ENCODE data around the gene CYTH4.

Gene CYTH4

DNA sequence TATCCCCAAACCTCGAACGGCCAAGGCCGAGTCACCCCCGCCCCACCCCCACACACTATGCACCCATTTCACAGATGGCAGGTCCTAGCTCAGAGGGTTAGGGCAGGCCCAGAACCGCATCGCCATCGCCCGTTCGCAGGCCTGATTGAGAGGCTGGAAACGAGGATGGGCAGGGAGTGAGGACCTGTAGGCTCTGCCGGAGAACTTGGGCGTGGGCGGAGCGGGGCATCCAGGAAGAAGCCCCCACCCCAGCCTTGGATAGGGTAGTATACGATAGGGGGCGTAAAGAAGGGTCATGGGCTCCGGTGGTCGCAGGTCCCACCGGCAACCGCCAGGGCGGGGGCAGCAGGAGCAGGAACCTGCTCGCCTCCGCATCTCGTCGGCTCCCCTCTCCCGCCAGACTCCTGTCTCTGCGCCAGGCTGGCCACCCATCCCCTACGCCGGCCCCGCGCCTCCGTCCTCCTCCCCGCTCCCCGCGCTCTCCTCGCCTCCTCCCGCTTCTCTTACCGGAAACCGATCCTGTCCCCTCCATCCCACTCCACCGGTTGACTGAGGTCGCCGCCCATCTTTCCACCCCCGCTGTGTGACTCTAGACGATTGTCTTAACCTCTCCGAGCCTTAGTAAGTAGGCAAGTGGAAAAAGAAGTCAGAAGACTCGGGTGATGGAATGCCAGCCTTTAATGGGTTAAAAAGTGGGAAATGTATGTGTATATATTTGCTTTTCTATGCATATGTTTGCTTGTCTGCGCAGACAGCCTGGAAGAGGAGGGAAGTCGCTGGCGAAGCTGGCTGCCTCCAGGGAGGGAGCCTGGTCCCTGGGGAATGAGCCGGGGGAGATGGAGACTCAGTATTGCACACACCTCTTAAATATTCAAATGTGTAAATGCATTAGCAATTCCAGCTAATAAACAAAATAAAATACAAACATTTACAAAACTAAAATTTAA is 52.8 kb downstream of the CYTH4 start:
- peak overlapping the region; percentile 62 for H3K27ac Mint-ChIP-seq
- no peaks in the 10 kb centered on the region for H3K36me3 Mint-ChIP-seq
- H3K4me1 Mint-ChIP-seq = peaks cover 32 to 44% of the 10 kb centered on the region in 2 donors
- DNase-seq (no peak), ATAC-seq (replicated peaks) (no peak)
- H3K27me3 Mint-ChIP-seq = peaks cover 60 to 86% of the 10 kb centered on the region in 2 donors
- peak overlapping the region in 1 of 2 donors; percentile 65 for H3K4me3 Mint-ChIP-seq
- no peaks in the 10 kb centered on the region for H3K9me3 Mint-ChIP-seq

DNA sequence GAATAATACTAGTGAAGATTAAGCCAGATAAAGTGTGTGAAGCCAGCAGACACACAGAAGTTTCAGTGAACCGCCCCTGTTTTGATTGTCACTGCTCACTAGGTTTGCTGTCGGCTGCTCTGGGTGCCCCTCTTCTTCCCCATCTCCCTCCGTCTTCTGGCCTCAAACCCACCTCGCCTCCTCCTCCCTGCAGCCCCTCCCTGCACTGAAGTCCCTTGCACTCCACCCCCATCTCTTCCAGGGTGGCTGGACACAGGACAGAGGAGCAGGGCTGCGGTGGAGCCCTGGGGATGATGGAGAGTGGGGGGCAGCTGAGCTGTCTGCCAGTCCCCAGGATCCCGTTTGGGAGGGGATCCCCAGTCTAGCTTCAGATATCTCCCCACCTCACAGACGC is 53.5 kb downstream of the CYTH4 start:
- no peak for DNase-seq
- H3K27me3 Mint-ChIP-seq = peaks cover 62 to 88% of the 10 kb centered on the region in 2 donors
- peaks cover 30 to 44% of the 10 kb centered on the region in 2 donors for H3K4me1 Mint-ChIP-seq
- H3K27ac Mint-ChIP-seq = no peak overlapping the region
- H3K36me3 Mint-ChIP-seq = no peaks in the 10 kb centered on the region
- no peak for ATAC-seq (replicated peaks)
- H3K9me3 Mint-ChIP-seq = no peaks in the 10 kb centered on the region
- H3K4me3 Mint-ChIP-seq = no peak overlapping the region

DNA sequence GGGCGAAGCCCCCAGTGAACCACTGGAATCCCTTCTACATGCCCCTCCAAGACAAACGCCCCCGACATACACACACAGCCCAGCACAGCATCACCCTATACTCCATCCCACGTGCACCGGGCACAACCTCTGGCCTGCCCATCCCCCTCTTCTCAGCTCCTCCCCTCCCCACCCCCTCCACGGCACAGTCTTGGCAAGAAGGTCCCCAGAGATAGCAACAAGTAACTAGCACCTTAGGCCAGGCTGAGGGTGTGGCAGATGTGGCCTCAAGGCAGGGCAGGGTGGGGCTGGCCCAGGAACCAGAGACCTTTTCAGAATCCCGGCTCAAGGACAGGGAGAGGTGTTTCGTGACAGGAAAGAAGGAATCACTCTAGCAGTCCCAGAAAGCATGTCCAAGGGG is 54.3 kb downstream of the CYTH4 start:
- H3K27ac Mint-ChIP-seq = no peak overlapping the region
- ATAC-seq (replicated peaks) = peak in 1 of 2 donors; percentile 29
- H3K4me1 Mint-ChIP-seq = peaks cover 29 to 42% of the 10 kb centered on the region in 2 donors
- H3K4me3 Mint-ChIP-seq = no peak overlapping the region
- H3K36me3 Mint-ChIP-seq = no peaks in the 10 kb centered on the region
- H3K27me3 Mint-ChIP-seq = peaks cover 59 to 88% of the 10 kb centered on the region in 2 donors
- no peak for DNase-seq
- H3K9me3 Mint-ChIP-seq = no peaks in the 10 kb centered on the region

DNA sequence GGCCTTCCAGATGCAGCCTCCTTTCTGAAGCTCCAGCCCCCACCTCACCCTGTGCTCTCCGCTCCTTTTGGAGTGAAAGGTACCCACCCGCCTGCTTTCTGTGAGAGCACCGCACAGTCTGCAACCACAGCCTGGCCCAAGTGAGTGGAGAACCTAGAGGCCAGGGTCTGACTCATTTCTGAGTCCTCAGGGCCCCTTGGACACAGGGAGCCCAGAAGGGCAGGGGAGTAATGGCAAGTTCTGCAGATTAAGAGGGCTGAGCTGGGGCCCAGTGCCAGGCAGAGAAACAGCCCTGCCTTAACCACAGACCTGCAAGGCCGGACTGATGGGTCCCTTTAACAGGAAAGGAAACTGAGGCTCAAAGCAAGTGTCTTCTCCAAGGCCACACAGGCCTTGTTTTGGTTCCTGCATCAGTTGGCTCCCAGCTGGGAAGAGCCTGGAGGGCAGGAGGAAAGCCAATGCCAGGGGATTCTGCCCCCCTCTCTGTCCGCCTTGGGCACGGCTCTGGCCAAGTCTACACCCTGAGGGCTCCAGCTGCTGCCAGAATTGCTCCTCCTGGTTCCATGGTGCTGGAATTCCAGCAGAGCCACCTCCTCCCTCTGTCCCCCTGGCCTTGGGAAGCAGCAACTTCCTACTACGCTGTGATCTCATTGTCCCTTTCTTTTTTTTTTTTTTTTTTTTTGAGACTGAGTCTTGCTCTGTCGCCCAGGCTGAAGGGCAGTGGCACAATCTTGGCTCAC is 55.1 kb downstream of the CYTH4 start:
- H3K9me3 Mint-ChIP-seq = no peaks in the 10 kb centered on the region
- H3K27me3 Mint-ChIP-seq = peaks cover 51 to 80% of the 10 kb centered on the region in 2 donors

GRCh38 chr22:37338539-37339246 is 56.4 kb downstream of the CYTH4 start:
- H3K9me3 Mint-ChIP-seq = no peaks in the 10 kb centered on the region
- no peak overlapping the region for H3K4me3 Mint-ChIP-seq
- peak overlapping the region; percentile 82 for H3K27ac Mint-ChIP-seq
- no peak for ATAC-seq (replicated peaks)
- H3K27me3 Mint-ChIP-seq = peaks cover 46 to 73% of the 10 kb centered on the region in 2 donors
- H3K36me3 Mint-ChIP-seq = no peaks in the 10 kb centered on the region
- no peak for DNase-seq
- H3K4me1 Mint-ChIP-seq = peaks cover 28 to 29% of the 10 kb centered on the region in 2 donors

More for the DNA sequence above, 55.1 kb downstream of the CYTH4 start:
- H3K4me1 Mint-ChIP-seq = peaks cover 32 to 35% of the 10 kb centered on the region in 2 donors
- peak in 1 of 2 donors; percentile 33 for ATAC-seq (replicated peaks)
- H3K4me3 Mint-ChIP-seq = peak overlapping the region in 1 of 2 donors; percentile 54
- H3K27ac Mint-ChIP-seq = no peak overlapping the region
- H3K36me3 Mint-ChIP-seq = no peaks in the 10 kb centered on the region
- no peak for DNase-seq

GRCh38 chr22:37340331-37341262 is 58.3 kb downstream of the CYTH4 start:
- Mint-ChIP-seq H3K4me3 (no peak overlapping the region), H3K4me1 (peaks cover 21 to 23% of the 10 kb centered on the region in 2 donors), H3K27ac (no peak overlapping the region), H3K9me3 (no peaks in the 10 kb centered on the region), H3K27me3 (peaks cover 47 to 67% of the 10 kb centered on the region in 2 donors), H3K36me3 (no peaks in the 10 kb centered on the region)
- DNase-seq = no peak
- ATAC-seq (replicated peaks) = no peak

DNA sequence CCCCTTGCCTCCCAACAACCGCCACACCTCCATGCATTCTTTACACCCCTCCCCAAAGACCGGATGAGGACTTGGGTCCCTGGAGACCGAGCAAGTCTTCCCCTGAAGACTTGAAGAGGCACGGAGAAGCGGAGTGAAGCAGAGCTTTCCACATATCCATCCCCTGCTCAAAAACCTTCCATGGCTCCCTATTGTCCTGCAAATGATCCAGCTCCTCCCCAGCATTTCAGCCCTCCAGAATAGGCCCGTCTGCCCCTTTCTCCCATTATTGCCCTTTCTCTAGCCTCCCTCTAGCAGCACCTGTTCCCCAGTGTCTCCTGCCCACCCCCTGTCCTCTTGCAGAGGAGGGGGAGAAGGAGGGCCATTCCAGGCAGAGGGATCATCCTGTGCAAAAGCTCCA is 59.8 kb downstream of the CYTH4 start:
- ATAC-seq (replicated peaks) (no peak), DNase-seq (no peak)
- Mint-ChIP-seq H3K27ac (no peak overlapping the region), H3K4me1 (peaks cover 14 to 15% of the 10 kb centered on the region in 2 donors), H3K9me3 (no peaks in the 10 kb centered on the region), H3K4me3 (no peak overlapping the region), H3K27me3 (peaks cover 35 to 52% of the 10 kb centered on the region in 2 donors), H3K36me3 (no peaks in the 10 kb centered on the region)

- ATAC-seq (replicated peaks) (no peak), DNase-seq (no peak)
- Mint-ChIP-seq H3K27ac (no peak overlapping the region), H3K4me3 (no peak overlapping the region), H3K36me3 (no peaks in the 10 kb centered on the region), H3K27me3 (peaks cover 28 to 42% of the 10 kb centered on the region in 2 donors), H3K9me3 (no peaks in the 10 kb centered on the region), H3K4me1 (peaks cover 6 to 8% of the 10 kb centered on the region in 2 donors)
These were observed 61.0 kb downstream of the CYTH4 start for GRCh38 chr22:37343348-37343747.

DNA sequence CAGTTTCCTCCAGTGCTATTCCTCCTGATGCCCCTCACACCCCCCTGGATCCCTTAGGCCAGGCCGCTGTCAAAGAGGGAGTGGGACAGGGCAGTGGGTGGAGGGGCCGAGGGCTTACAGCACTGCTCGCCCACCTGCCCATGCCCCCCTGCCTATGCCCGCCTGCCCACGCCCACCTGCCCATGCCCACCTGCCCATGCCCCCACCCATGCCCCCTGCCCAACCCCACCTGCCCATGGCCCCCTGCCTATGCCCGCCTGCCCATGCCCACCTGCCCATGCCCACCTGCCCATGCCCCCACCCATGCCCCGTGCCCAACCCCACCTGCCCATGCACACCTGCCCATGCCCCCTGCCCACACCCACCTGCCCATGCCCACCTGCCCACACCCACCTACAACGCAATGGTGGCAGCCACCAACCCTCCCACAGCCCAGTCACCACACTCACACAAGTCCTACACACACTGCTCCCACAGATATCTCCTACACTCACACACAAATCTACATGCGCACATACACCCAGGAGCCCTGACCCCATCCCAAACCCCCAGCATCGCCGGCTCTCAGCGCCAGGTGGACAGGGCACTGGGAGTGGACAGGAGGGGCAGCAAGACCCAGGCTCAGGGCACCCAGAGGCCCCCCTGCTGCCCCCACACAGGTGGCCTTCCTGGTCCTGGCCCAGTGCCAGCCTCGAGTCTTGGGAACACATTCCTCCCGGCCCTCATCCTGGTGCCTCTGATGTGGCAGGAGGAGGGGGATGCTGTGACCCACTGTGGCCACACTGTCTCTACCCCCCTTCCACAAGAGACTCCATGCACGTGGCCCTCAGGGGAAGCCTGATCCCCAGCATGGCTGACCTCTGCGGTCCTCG is 61.8 kb downstream of the CYTH4 start:
- H3K27ac Mint-ChIP-seq = no peak overlapping the region
- no peak for ATAC-seq (replicated peaks)

DNA sequence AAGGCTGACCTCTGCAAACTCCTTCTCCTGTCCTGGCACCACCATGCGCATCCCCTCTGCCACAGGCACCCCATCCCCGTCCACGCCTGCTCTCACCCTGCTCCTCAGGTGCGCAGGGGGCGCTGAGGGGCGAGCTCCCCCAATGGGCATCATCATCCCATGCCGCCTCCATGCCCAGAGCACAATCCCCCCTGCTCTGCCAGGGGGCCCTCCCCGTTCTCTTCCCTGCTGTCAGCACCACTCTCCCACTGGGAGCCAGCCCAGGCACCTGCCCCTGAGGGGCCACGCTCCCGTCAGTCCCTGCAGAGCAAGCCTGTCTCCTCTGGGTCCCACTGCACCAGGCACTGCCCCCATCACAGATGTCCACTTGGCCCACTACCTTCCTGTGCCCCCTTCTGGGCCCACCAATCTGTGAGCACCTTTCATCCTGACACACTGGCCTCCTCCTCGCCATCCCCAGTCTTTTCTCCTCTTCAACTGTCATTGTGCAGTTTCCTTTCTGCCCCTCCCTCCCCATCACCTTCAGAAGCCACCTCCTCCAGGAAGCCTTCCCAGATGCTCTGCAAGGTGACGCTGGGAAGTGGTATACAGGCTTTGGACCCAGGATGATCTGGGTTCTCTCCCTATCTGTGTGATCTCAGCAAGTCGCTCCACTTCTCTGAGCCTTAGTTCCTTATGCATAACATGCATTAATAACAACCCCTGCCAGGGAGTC is 62.6 kb downstream of the CYTH4 start:
- peak overlapping the region; percentile 48 for H3K27ac Mint-ChIP-seq
- peaks cover 26 to 38% of the 10 kb centered on the region in 2 donors for H3K27me3 Mint-ChIP-seq
- H3K36me3 Mint-ChIP-seq = no peaks in the 10 kb centered on the region
- H3K9me3 Mint-ChIP-seq = no peaks in the 10 kb centered on the region
- ATAC-seq (replicated peaks) (no peak), DNase-seq (no peak)
- H3K4me1 Mint-ChIP-seq = peaks cover 6 to 7% of the 10 kb centered on the region in 2 donors
- no peak overlapping the region for H3K4me3 Mint-ChIP-seq

More for the DNA sequence above, 61.8 kb downstream of the CYTH4 start:
- no peaks in the 10 kb centered on the region for H3K9me3 Mint-ChIP-seq
- peaks cover 26 to 35% of the 10 kb centered on the region in 2 donors for H3K27me3 Mint-ChIP-seq
- DNase-seq = no peak
- no peaks in the 10 kb centered on the region for H3K36me3 Mint-ChIP-seq
- no peak overlapping the region for H3K4me3 Mint-ChIP-seq
- peaks cover 6 to 7% of the 10 kb centered on the region in 2 donors for H3K4me1 Mint-ChIP-seq

DNA sequence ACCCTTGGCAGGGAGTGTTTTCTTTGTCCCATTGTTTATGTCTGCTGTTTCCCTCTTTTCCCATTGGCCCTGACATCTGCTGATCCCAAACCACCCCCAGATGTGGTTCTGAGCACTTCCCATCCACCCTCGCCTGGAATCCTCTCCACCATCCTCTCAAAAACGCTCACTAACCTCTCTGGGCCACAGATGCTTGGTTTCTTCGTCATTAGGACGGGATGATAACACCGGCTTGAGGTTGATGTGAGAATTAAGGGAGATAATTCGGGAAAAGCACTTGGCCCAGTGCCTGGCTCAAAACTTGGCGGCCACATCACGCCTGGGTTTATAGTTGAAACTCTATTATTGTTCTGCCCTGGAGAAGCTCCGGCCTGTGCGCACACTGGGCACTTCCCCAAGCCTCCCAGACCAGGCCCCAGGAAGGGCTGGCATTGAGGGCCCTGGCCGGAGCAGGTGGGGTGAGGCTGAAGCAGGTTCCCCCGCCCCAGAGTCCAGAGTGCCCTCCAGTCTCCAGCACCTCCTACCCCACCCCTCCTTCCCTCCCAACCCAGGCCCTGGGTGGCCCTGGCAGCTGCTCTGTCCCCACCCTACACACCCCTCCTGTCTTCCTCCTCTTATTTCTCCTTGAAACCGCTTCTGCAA is 63.7 kb downstream of the CYTH4 start:
- no peak for ATAC-seq (replicated peaks)
- Mint-ChIP-seq H3K27me3 (peaks cover 20 to 30% of the 10 kb centered on the region in 2 donors), H3K27ac (no peak overlapping the region), H3K4me3 (no peak overlapping the region), H3K9me3 (no peaks in the 10 kb centered on the region), H3K36me3 (no peaks in the 10 kb centered on the region), H3K4me1 (peaks cover 6 to 7% of the 10 kb centered on the region in 2 donors)
- no peak for DNase-seq

- Mint-ChIP-seq H3K27me3 (peaks cover 23 to 32% of the 10 kb centered on the region in 2 donors), H3K36me3 (no peaks in the 10 kb centered on the region), H3K4me1 (peaks cover 6 to 7% of the 10 kb centered on the region in 2 donors), H3K27ac (no peak overlapping the region), H3K4me3 (no peak overlapping the region), H3K9me3 (no peaks in the 10 kb centered on the region)
- DNase-seq (no peak), ATAC-seq (replicated peaks) (no peak)
These were observed 64.2 kb downstream of the CYTH4 start for GRCh38 chr22:37346505-37346895.
